ENCODE measurements around the gene BNIP3. TPM values are rescaled to one million over a fixed set of nuclear protein-coding genes. Genes with fewer than 3 reads are reported as not detected.

Gene BNIP3
- total and polyA plus RNA-seq, 2 of the 8 experiments (the other 6 are each of a cell fraction or from before 2014, with no cell fraction given): 25.8 to 58.9 TPM

GRCh38 chr10:131933016-131933695, 48.6 kb downstream of the BNIP3 start (continued):
- no peak for TF ChIP-seq CTCF (IDR thresholded peaks at IDR 0.05; ENCODE audit: control extremely low read depth in 1 of 3, insufficient read depth in 1 of 3, low read depth in 1 of 3, low read length in 3 of 3)
- TF ChIP-seq CHD1 (IDR thresholded peaks at IDR 0.05; ENCODE audit: low read depth, low read length): no peak
